GM10248 (cell line): ENCODE measurements around the gene VAMP8.
"Not testable (repeated sequence)": the region's sequence is repeated elsewhere in the genome, so short reads cannot be mapped to it uniquely, and the experiment has no call there.

Experiments used
- CTCF ChIA-PET: fragments of 300-600 bp; sonication (Branson Sonifier 250); formaldehyde crosslinking; extraction: SDS; loops from one replicate; lab custom pipeline; 2021; ENCODE audit warnings: antibody characterized with exemption; lab: Yijun Ruan, JAX
- POLR2A ChIA-PET: fragments of 350-650 bp; sonication (Branson Sonifier 250); formaldehyde crosslinking; extraction: SDS; loops from one replicate; lab custom pipeline; 2020; ENCODE audit warnings: antibody characterized with exemption; lab: Yijun Ruan, JAX
- DNase-seq: peaks from one replicate; pipeline ENCODE4 v3.0.0; 2012; ENCODE audit errors: extremely low spot score
- CTCF ChIP-seq: IDR thresholded peaks from 2 replicates; pipeline ENCODE4 v1.5.1; 2012; ENCODE audit warnings: mild to moderate bottlenecking, low read depth; ENCODE audit errors: extremely low read depth, missing control alignments, control extremely low read depth

The VAMP8 gene

GRCh38 chr2:85557130-85557529 lies 20.3 kb upstream of the VAMP8 start:
- DNase-seq, result no peak
- CTCF ChIA-PET, result interaction anchor here (1.1 to 14.1 kb wide), 6 partner anchors 17 to 142 kb away, joined by 3 to 180 read pairs (median 4); partner anchors contain the start of genes MAT2A and VAMP8
- no peak for TF ChIP-seq CTCF
- POLR2A ChIA-PET, result interaction anchor here (0.5 to 12.1 kb wide), 2 partner anchors 14 to 246 kb away, joined by 3 to 198 read pairs; partner anchors contain the start of gene MAT2A

GRCh38 chr2:85558160-85558559 lies 19.2 kb upstream of the VAMP8 start:
- POLR2A ChIA-PET, result interaction anchor here (12.1 kb wide), 1 partner anchor 15 kb away, joined by 198 read pairs; the partner anchor contains the start of gene MAT2A
- no peak for TF ChIP-seq CTCF
- CTCF ChIA-PET, result interaction anchor here (2.1 to 14.1 kb wide), 3 partner anchors 8 to 138 kb away, joined by 12 to 180 read pairs (median 55); partner anchors contain the start of gene MAT2A
- no peak for DNase-seq

- ChIA-PET POLR2A (interaction anchor here (1.3 to 2.6 kb wide), 4 partner anchors 8 to 22 kb away, joined by 8 to 17 read pairs (median 10); partner anchors contain the start of gene MAT2A), CTCF (interaction anchor here (1.0 to 6.2 kb wide), 4 partner anchors 10 to 140 kb away, joined by 3 to 55 read pairs (median 4); partner anchors contain the start of gene TMEM150A)
- DNase-seq, result not testable (repeated sequence)
Observed at GRCh38 chr2:85560403-85560726, 17.0 kb upstream of the VAMP8 start.

- POLR2A ChIA-PET, result interaction anchor here (0.6 to 2.6 kb wide), 6 partner anchors 9 to 891 kb away, joined by 3 to 17 read pairs (median 8); partner anchors contain the start of genes MAT2A and RNF181
- TF ChIP-seq CTCF, result no peak
- peak; percentile 20 for DNase-seq
- CTCF ChIA-PET, result interaction anchor here (1.0 to 6.2 kb wide), 4 partner anchors 11 to 140 kb away, joined by 3 to 55 read pairs (median 4); partner anchors contain the start of gene TMEM150A
Observed at GRCh38 chr2:85560812-85561279, 16.5 kb upstream of the VAMP8 start.

GRCh38 chr2:85561280-85562212 lies 15.8 kb upstream of the VAMP8 start, which contains the start of gene GGCX:
Gene GGCX, minus strand, starts transcription at chr2:85561493. Its CDS starts 65 bp downstream, at chr2:85561428.
- peak; percentile 96 for DNase-seq
- TF ChIP-seq CTCF, result no peak
- ChIA-PET CTCF (interaction anchor here (1.0 to 6.2 kb wide), 4 partner anchors 11 to 141 kb away, joined by 3 to 55 read pairs (median 4); partner anchors contain the start of gene TMEM150A), POLR2A (interaction anchor here (0.6 to 2.6 kb wide), 8 partner anchors 9 to 890 kb away, joined by 3 to 17 read pairs (median 8); partner anchors contain the start of genes MAT2A and RNF181)

GRCh38 chr2:85564144-85564563 lies 13.2 kb upstream of the VAMP8 start:
- CTCF ChIA-PET, result interaction anchor here (6.2 kb wide), 1 partner anchor 14 kb away, joined by 55 read pairs; no protein-coding TSS in a partner anchor
- POLR2A ChIA-PET, result no interaction called here
- DNase-seq, result peak; percentile 47
- TF ChIP-seq CTCF, result no peak
